GM23338 (cell line): ENCODE results near the gene DYNLRB1.

Experiments used
- EZH2 ChIP-seq: fragments of 200-600 bp; sonication (generic); IDR thresholded peaks from one replicate; pipeline ENCODE4 v1.8.0; 2017; ENCODE audit warnings: antibody characterized with exemption, mild to moderate bottlenecking, low read depth; ENCODE audit not compliant: unreplicated experiment
- EZH2phosphoT487 ChIP-seq: fragments of 200-600 bp; sonication (generic); IDR thresholded peaks from one replicate; pipeline ENCODE4 v1.8.1; 2018; ENCODE audit warnings: antibody characterized with exemption; ENCODE audit not compliant: unreplicated experiment
- JUNB ChIP-seq: IDR thresholded peaks from one replicate; pipeline ENCODE4 v1.6.1; 2016; ENCODE audit warnings: antibody characterized with exemption; ENCODE audit not compliant: unreplicated experiment
- POLR2AphosphoS5 ChIP-seq: IDR thresholded peaks from 2 replicates; pipeline ENCODE4 v1.6.1; 2016; ENCODE audit warnings: antibody characterized with exemption, low read depth
- TF ChIP-seq, protein P1 (sequence below), 2 experiments: fragments of 200-600 bp in 1 of 2; sonication (generic) in 1 of 2; conservative IDR thresholded peaks; 2 replicates each; pipeline versions ENCODE4 v1.5.1 to v1.6.1; 2016 to 2017; ENCODE audit warnings: antibody characterized with exemption in 2 of 2, low read depth in 2 of 2, mild to moderate bottlenecking in 2 of 2, moderate library complexity in 1 of 2
- TF ChIP-seq, protein P2 (sequence below): fragments of 250-450 bp; sonication (Bioruptor Pico); IDR thresholded peaks from 2 replicates; pipeline ENCODE4 v1.5.0; 2020; ENCODE audit warnings: mild to moderate bottlenecking, moderate library complexity
- TF ChIP-seq, protein P3 (sequence below): IDR thresholded peaks from one replicate; pipeline ENCODE4 v1.6.1; 2018; ENCODE audit warnings: antibody characterized with exemption; ENCODE audit not compliant: unreplicated experiment

DNA sequence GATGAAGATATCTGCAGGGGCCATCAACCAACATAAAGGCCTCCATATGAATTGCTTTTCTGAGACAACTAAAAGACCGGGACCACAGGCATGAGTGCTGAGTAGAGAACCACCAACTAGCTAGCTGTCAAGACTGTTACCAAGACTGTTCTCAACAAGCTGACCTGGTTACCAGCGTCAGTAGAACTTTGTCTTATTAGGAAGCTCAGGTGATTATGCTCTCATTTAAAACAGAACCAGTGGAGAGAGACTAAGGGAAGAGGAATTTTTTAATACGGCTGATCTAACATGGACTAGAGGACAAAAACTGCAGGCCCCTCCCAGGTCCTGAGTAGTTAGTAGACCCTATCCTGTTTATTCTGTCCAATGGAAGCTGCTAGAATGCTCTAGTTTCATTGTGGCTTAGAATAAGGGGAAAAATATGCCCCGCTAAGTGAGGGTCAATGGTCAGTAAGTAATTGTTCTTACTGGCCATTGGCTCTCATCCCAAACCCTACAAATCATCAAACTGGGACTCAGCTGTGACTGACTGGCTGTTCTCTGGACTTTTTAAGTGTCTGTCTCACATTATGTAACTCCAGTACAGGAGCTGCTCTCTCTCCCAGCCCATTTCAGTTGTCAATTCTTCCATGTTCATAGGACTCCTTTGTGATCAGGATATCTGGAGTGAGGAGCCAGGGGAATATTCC, 3.8 kb upstream of the DYNLRB1 start:
- no peak for TF ChIP-seq EZH2
- TF ChIP-seq, protein P1, sequence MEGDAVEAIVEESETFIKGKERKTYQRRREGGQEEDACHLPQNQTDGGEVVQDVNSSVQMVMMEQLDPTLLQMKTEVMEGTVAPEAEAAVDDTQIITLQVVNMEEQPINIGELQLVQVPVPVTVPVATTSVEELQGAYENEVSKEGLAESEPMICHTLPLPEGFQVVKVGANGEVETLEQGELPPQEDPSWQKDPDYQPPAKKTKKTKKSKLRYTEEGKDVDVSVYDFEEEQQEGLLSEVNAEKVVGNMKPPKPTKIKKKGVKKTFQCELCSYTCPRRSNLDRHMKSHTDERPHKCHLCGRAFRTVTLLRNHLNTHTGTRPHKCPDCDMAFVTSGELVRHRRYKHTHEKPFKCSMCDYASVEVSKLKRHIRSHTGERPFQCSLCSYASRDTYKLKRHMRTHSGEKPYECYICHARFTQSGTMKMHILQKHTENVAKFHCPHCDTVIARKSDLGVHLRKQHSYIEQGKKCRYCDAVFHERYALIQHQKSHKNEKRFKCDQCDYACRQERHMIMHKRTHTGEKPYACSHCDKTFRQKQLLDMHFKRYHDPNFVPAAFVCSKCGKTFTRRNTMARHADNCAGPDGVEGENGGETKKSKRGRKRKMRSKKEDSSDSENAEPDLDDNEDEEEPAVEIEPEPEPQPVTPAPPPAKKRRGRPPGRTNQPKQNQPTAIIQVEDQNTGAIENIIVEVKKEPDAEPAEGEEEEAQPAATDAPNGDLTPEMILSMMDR (conservative IDR thresholded peaks at IDR 0.05; ENCODE audit: low read depth in 2 of 2), result no peak
- TF ChIP-seq JUNB, result no peak
- TF ChIP-seq EZH2phosphoT487, result no peak
- TF ChIP-seq POLR2AphosphoS5, result no peak
- TF ChIP-seq, protein P2, sequence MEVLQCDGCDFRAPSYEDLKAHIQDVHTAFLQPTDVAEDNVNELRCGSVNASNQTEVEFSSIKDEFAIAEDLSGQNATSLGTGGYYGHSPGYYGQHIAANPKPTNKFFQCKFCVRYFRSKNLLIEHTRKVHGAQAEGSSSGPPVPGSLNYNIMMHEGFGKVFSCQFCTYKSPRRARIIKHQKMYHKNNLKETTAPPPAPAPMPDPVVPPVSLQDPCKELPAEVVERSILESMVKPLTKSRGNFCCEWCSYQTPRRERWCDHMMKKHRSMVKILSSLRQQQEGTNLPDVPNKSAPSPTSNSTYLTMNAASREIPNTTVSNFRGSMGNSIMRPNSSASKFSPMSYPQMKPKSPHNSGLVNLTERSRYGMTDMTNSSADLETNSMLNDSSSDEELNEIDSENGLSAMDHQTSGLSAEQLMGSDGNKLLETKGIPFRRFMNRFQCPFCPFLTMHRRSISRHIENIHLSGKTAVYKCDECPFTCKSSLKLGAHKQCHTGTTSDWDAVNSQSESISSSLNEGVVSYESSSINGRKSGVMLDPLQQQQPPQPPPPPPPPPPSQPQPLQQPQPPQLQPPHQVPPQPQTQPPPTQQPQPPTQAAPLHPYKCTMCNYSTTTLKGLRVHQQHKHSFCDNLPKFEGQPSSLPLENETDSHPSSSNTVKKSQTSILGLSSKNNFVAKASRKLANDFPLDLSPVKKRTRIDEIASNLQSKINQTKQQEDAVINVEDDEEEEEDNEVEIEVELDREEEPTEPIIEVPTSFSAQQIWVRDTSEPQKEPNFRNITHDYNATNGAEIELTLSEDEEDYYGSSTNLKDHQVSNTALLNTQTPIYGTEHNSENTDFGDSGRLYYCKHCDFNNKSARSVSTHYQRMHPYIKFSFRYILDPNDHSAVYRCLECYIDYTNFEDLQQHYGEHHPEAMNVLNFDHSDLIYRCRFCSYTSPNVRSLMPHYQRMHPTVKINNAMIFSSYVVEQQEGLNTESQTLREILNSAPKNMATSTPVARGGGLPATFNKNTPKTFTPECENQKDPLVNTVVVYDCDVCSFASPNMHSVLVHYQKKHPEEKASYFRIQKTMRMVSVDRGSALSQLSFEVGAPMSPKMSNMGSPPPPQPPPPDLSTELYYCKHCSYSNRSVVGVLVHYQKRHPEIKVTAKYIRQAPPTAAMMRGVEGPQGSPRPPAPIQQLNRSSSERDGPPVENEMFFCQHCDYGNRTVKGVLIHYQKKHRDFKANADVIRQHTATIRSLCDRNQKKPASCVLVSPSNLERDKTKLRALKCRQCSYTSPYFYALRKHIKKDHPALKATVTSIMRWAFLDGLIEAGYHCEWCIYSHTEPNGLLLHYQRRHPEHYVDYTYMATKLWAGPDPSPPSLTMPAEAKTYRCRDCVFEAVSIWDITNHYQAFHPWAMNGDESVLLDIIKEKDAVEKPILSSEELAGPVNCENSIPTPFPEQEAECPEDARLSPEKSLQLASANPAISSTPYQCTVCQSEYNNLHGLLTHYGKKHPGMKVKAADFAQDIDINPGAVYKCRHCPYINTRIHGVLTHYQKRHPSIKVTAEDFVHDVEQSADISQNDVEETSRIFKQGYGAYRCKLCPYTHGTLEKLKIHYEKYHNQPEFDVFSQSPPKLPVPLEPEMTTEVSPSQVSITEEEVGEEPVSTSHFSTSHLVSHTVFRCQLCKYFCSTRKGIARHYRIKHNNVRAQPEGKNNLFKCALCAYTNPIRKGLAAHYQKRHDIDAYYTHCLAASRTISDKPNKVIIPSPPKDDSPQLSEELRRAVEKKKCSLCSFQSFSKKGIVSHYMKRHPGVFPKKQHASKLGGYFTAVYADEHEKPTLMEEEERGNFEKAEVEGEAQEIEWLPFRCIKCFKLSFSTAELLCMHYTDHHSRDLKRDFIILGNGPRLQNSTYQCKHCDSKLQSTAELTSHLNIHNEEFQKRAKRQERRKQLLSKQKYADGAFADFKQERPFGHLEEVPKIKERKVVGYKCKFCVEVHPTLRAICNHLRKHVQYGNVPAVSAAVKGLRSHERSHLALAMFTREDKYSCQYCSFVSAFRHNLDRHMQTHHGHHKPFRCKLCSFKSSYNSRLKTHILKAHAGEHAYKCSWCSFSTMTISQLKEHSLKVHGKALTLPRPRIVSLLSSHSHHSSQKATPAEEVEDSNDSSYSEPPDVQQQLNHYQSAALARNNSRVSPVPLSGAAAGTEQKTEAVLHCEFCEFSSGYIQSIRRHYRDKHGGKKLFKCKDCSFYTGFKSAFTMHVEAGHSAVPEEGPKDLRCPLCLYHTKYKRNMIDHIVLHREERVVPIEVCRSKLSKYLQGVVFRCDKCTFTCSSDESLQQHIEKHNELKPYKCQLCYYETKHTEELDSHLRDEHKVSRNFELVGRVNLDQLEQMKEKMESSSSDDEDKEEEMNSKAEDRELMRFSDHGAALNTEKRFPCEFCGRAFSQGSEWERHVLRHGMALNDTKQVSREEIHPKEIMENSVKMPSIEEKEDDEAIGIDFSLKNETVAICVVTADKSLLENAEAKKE (CRISPR knock-in tag), result no peak
- TF ChIP-seq, protein P3, sequence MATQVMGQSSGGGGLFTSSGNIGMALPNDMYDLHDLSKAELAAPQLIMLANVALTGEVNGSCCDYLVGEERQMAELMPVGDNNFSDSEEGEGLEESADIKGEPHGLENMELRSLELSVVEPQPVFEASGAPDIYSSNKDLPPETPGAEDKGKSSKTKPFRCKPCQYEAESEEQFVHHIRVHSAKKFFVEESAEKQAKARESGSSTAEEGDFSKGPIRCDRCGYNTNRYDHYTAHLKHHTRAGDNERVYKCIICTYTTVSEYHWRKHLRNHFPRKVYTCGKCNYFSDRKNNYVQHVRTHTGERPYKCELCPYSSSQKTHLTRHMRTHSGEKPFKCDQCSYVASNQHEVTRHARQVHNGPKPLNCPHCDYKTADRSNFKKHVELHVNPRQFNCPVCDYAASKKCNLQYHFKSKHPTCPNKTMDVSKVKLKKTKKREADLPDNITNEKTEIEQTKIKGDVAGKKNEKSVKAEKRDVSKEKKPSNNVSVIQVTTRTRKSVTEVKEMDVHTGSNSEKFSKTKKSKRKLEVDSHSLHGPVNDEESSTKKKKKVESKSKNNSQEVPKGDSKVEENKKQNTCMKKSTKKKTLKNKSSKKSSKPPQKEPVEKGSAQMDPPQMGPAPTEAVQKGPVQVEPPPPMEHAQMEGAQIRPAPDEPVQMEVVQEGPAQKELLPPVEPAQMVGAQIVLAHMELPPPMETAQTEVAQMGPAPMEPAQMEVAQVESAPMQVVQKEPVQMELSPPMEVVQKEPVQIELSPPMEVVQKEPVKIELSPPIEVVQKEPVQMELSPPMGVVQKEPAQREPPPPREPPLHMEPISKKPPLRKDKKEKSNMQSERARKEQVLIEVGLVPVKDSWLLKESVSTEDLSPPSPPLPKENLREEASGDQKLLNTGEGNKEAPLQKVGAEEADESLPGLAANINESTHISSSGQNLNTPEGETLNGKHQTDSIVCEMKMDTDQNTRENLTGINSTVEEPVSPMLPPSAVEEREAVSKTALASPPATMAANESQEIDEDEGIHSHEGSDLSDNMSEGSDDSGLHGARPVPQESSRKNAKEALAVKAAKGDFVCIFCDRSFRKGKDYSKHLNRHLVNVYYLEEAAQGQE, result no peak
